Smooth muscle cell (in vitro differentiated cells): ENCODE results near the gene MEIS2. TPM values are rescaled to one million over a fixed set of nuclear protein-coding genes. Genes with fewer than 3 reads are reported as not detected.
A peak's percentile ranks its signal among the peaks of the same experiment; 100 is the strongest.

Experiments
- DNase-seq: peaks from one replicate; lab custom pipeline; 2025; ENCODE audit not compliant: unreplicated experiment; lab: John Stamatoyannopoulos, UW
- H2AFZ ChIP-seq: fragments of 200-600 bp; sonication (generic); 2 replicates; pipeline ENCODE4 v1.6.0; 2016; ENCODE audit warnings: antibody characterized with exemption, low read depth, mild to moderate bottlenecking
- H3F3A ChIP-seq: fragments of 200-600 bp; sonication (generic); 2 replicates; pipeline ENCODE4 v1.6.0; 2017; ENCODE audit warnings: antibody characterized with exemption, low read depth
- H3K27ac ChIP-seq: fragments of 200-600 bp; sonication (generic); 2 replicates; pipeline ENCODE4 v1.5.1; 2016; ENCODE audit warnings: low read depth, mild to moderate bottlenecking
- H3K27me3 ChIP-seq: fragments of 200-600 bp; sonication (generic); 2 replicates; pipeline ENCODE4 v1.6.1; 2016; ENCODE audit warnings: low read depth, mild to moderate bottlenecking
- H3K36me3 ChIP-seq: fragments of 200-600 bp; sonication (generic); 2 replicates; pipeline ENCODE4 v1.5.1; 2016; ENCODE audit warnings: low read depth
- H3K4me1 ChIP-seq: fragments of 200-600 bp; sonication (generic); 2 replicates; pipeline ENCODE4 v1.5.1; 2016; ENCODE audit warnings: low read depth
- H3K4me2 ChIP-seq: fragments of 200-600 bp; sonication (generic); 2 replicates; pipeline ENCODE4 v1.6.0; 2016; ENCODE audit warnings: mild to moderate bottlenecking
- H3K4me3 ChIP-seq: fragments of 200-600 bp; sonication (generic); 2 replicates; pipeline ENCODE4 v1.5.1; 2016; ENCODE audit warnings: mild to moderate bottlenecking
- H3K79me2 ChIP-seq: fragments of 200-600 bp; sonication (generic); 2 replicates; pipeline ENCODE4 v1.6.0; 2016; ENCODE audit warnings: low read depth, mild to moderate bottlenecking
- H3K9ac ChIP-seq: fragments of 200-600 bp; sonication (generic); 2 replicates; pipeline ENCODE4 v1.6.0; 2016; ENCODE audit warnings: low read depth
- H3K9me3 ChIP-seq: fragments of 200-600 bp; sonication (generic); replicated peaks from 2 replicates; pipeline ENCODE4 v1.5.1; 2016; ENCODE audit warnings: low read depth
- H4K20me1 ChIP-seq: fragments of 200-600 bp; sonication (generic); 2 replicates; pipeline ENCODE4 v1.6.0; 2016; ENCODE audit warnings: low read depth
- WGBS: methylation state at CpG from one replicate; pipeline ENCODE4 v1.1.7; 2016; ENCODE audit warnings: low lambda C conversion rate; 5-methylcytosine and 5-hydroxymethylcytosine counted together
- polyA plus RNA-seq: library from polyadenylated mRNA; unstranded; fragments of >200 nt; fragmentation: Nextera tagmentation; extraction: Ambion mirVana; gene quantifications from 2 replicates; pipeline ENCODE4 v1.2.1, GENCODE V29; 2016
- total RNA-seq: library from RNA; depleted of rRNA; stranded (reverse); fragments of >200 nt; gene quantifications from 2 replicates; pipeline ENCODE4 v1.2.3, GENCODE V29; 2014
- TF ChIP-seq, protein P1 (sequence below): fragments of 200-600 bp; sonication (generic); IDR thresholded peaks from 2 replicates; pipeline ENCODE4 v1.5.1; 2017; ENCODE audit warnings: borderline replicate concordance, mild to moderate bottlenecking, antibody characterized with exemption; ENCODE audit not compliant: insufficient read depth, poor library complexity, severe bottlenecking

Gene MEIS2
- total and polyA plus RNA-seq, 2 experiments from 2014 or later = 13.0 to 33.4 TPM

- Histone ChIP-seq H3K27me3 (peaks cover 54% of the 10 kb centered on the region), H3K9ac (no peak overlapping the region), H2AFZ (peak overlapping the region; percentile 85), H3K27ac (no peak overlapping the region), H3K4me1 (peaks cover 48% of the 10 kb centered on the region), H3K4me3 (peak overlapping the region; percentile 48), H4K20me1 (no peaks in the 10 kb centered on the region), H3F3A (peaks cover 5% of the 10 kb centered on the region), H3K9me3 (no peaks in the 10 kb centered on the region), H3K79me2 (peaks cover 21% of the 10 kb centered on the region), H3K36me3 (no peaks in the 10 kb centered on the region), H3K4me2 (peak overlapping the region; percentile 92)
- under 1% methylated on average over 23 of the region's 23 CpGs for WGBS
- TF ChIP-seq, protein P1, sequence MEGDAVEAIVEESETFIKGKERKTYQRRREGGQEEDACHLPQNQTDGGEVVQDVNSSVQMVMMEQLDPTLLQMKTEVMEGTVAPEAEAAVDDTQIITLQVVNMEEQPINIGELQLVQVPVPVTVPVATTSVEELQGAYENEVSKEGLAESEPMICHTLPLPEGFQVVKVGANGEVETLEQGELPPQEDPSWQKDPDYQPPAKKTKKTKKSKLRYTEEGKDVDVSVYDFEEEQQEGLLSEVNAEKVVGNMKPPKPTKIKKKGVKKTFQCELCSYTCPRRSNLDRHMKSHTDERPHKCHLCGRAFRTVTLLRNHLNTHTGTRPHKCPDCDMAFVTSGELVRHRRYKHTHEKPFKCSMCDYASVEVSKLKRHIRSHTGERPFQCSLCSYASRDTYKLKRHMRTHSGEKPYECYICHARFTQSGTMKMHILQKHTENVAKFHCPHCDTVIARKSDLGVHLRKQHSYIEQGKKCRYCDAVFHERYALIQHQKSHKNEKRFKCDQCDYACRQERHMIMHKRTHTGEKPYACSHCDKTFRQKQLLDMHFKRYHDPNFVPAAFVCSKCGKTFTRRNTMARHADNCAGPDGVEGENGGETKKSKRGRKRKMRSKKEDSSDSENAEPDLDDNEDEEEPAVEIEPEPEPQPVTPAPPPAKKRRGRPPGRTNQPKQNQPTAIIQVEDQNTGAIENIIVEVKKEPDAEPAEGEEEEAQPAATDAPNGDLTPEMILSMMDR = peak; percentile 59
- DNase-seq = no peak
These were observed 6.2 kb upstream of the MEIS2 start for GRCh38 chr15:37106490-37107001.

GRCh38 chr15:37105889-37106288 is 5.5 kb upstream of the MEIS2 start:
- Histone ChIP-seq H3K36me3 (no peaks in the 10 kb centered on the region), H3K27me3 (peaks cover 54% of the 10 kb centered on the region), H3K4me1 (peaks cover 48% of the 10 kb centered on the region), H3K9ac (no peak overlapping the region), H2AFZ (no peak overlapping the region), H3K4me3 (peak overlapping the region; percentile 48), H3K79me2 (peaks cover 21% of the 10 kb centered on the region), H3K4me2 (peak overlapping the region; percentile 92), H3K9me3 (no peaks in the 10 kb centered on the region), H3K27ac (no peak overlapping the region), H3F3A (peaks cover 6% of the 10 kb centered on the region), H4K20me1 (no peaks in the 10 kb centered on the region)
- TF ChIP-seq, protein P1 = no peak
- WGBS = 30% methylated on average over 5 of the region's 5 CpGs
- no peak for DNase-seq

GRCh38 chr15:37105029-37105428 is 4.7 kb upstream of the MEIS2 start:
- Histone ChIP-seq H3K9me3 (no peaks in the 10 kb centered on the region), H3K27ac (no peak overlapping the region), H3K27me3 (peaks cover 54% of the 10 kb centered on the region), H3F3A (peaks cover 9% of the 10 kb centered on the region), H3K36me3 (no peaks in the 10 kb centered on the region), H3K4me3 (peak overlapping the region; percentile 12), H4K20me1 (no peaks in the 10 kb centered on the region), H3K9ac (no peak overlapping the region), H3K4me1 (peaks cover 39% of the 10 kb centered on the region), H3K79me2 (peaks cover 22% of the 10 kb centered on the region), H2AFZ (no peak overlapping the region), H3K4me2 (no peak overlapping the region)
- TF ChIP-seq, protein P1 = no peak
- 60% methylated on average over 2 of the region's 2 CpGs for WGBS
- DNase-seq = no peak

- no peak overlapping the region for H3K27ac ChIP-seq
- WGBS = 33% methylated on average over 12 of the region's 12 CpGs
- H3K27me3 ChIP-seq = peaks cover 50% of the 10 kb centered on the region
These were observed 4.2 kb upstream of the MEIS2 start for GRCh38 chr15:37104424-37104981.

More at GRCh38 chr15:37104424-37104981, 4.2 kb upstream of the MEIS2 start:
- no peak for DNase-seq
- TF ChIP-seq, protein P1 = no peak
- no peak overlapping the region for H3K9ac ChIP-seq
- no peaks in the 10 kb centered on the region for H3K36me3 ChIP-seq
- no peaks in the 10 kb centered on the region for H4K20me1 ChIP-seq
- peak overlapping the region; percentile 12 for H3K4me3 ChIP-seq
- no peaks in the 10 kb centered on the region for H3K9me3 ChIP-seq
- H2AFZ ChIP-seq = no peak overlapping the region
- peaks cover 34% of the 10 kb centered on the region for H3K4me1 ChIP-seq
- peaks cover 27% of the 10 kb centered on the region for H3K79me2 ChIP-seq
- peak overlapping the region; percentile 40 for H3K4me2 ChIP-seq
- H3F3A ChIP-seq = peaks cover 13% of the 10 kb centered on the region
